DMS53 treated with DMSO at 0.1 percent for 48 hours (cell line): Measurements from ENCODE around the gene DUSP9.
"Not testable (repeated sequence)": the region's sequence is repeated elsewhere in the genome, so short reads cannot be mapped to it uniquely, and the experiment has no call there.

ENCODE experiments used
- DNase-seq: peaks from one replicate; lab custom pipeline; 2025; ENCODE audit not compliant: unreplicated experiment; lab: John Stamatoyannopoulos, UW

DUSP9 gene

GRCh38 chrX:153689654-153690465 lies 42.9 kb downstream of the DUSP9 start:
- DNase-seq, result no peak

- DNase-seq, result no peak
These were observed 43.5 kb downstream of the DUSP9 start for GRCh38 chrX:153690466-153690865.

GRCh38 chrX:153691032-153691827 lies 44.2 kb downstream of the DUSP9 start:
- not testable (repeated sequence) for DNase-seq

- DNase-seq, result no peak
These were observed 45.0 kb downstream of the DUSP9 start for GRCh38 chrX:153692003-153692402.

GRCh38 chrX:153692611-153693156 lies 45.7 kb downstream of the DUSP9 start:
- no peak for DNase-seq

- no peak for DNase-seq
These were observed 46.4 kb downstream of the DUSP9 start for GRCh38 chrX:153693216-153694086.

GRCh38 chrX:153694256-153694655 lies 47.3 kb downstream of the DUSP9 start:
- DNase-seq, result not testable (repeated sequence)

- DNase-seq, result no peak
These were observed 47.8 kb downstream of the DUSP9 start for GRCh38 chrX:153694687-153695270.

- no peak for DNase-seq
These were observed 49.1 kb downstream of the DUSP9 start for GRCh38 chrX:153696100-153696499.

- not testable (repeated sequence) for DNase-seq
These were observed 49.5 kb downstream of the DUSP9 start for GRCh38 chrX:153696538-153696937.

GRCh38 chrX:153696986-153697722 lies 50.2 kb downstream of the DUSP9 start:
- DNase-seq, result not testable (repeated sequence)

GRCh38 chrX:153697924-153698865 lies 51.2 kb downstream of the DUSP9 start:
- no peak for DNase-seq

- not testable (repeated sequence) for DNase-seq
These were observed 52.3 kb downstream of the DUSP9 start for GRCh38 chrX:153699210-153699783.

- not testable (repeated sequence) for DNase-seq
These were observed 52.9 kb downstream of the DUSP9 start for GRCh38 chrX:153699784-153700371.

GRCh38 chrX:153700376-153700945 lies 53.5 kb downstream of the DUSP9 start:
- DNase-seq, result no peak
